Epidermal melanocyte (primary cell): ENCODE measurements around the gene TSPEAR.
"Not testable (repeated sequence)": the region's sequence is repeated elsewhere in the genome, so short reads cannot be mapped to it uniquely, and the experiment has no call there.

ENCODE experiments used
- DNase-seq: peaks from one replicate; pipeline ENCODE4 v3.0.0; 2011; ENCODE audit warnings: low spot score; ENCODE audit not compliant: insufficient read length

TSPEAR gene

DNA sequence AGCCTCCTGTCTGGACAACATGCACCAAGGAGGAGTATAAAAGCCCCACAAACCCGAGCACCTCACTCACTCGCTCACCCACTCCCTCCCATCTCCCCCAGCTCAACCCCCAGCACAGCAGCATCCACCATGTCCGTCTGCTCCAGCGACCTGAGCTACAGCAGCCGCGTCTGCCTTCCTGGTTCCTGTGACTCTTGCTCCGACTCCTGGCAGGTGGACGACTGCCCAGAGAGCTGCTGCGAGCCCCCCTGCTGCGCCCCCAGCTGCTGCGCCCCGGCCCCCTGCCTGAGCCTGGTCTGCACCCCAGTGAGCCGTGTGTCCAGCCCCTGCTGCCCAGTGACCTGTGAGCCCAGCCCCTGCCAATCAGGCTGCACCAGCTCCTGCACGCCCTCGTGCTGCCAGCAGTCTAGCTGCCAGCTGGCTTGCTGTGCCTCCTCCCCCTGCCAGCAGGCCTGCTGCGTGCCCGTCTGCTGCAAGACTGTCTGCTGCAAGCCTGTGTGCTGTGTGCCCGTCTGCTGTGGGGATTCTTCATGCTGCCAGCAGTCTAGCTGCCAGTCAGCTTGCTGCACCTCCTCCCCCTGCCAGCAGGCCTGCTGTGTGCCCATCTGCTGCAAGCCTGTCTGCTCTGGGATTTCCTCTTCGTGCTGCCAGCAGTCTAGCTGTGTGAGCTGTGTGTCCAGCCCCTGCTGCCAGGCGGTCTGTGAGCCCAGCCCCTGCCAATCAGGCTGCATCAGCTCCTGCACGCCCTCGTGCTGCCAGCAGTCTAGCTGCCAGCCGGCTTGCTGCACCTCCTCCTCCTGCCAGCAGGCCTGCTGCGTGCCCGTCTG is 137.5 kb downstream of the TSPEAR start, which contains the start of gene KRTAP10-4:
KRTAP10-4 (plus strand) TSS at position 100 of the 827 bp plus-strand sequence; CDS start at position 130, 30 bp downstream.
- DNase-seq = not testable (repeated sequence)

- DNase-seq = no peak
Measured at GRCh38 chr21:44572959-44573583, 138.3 kb downstream of the TSPEAR start.

DNA sequence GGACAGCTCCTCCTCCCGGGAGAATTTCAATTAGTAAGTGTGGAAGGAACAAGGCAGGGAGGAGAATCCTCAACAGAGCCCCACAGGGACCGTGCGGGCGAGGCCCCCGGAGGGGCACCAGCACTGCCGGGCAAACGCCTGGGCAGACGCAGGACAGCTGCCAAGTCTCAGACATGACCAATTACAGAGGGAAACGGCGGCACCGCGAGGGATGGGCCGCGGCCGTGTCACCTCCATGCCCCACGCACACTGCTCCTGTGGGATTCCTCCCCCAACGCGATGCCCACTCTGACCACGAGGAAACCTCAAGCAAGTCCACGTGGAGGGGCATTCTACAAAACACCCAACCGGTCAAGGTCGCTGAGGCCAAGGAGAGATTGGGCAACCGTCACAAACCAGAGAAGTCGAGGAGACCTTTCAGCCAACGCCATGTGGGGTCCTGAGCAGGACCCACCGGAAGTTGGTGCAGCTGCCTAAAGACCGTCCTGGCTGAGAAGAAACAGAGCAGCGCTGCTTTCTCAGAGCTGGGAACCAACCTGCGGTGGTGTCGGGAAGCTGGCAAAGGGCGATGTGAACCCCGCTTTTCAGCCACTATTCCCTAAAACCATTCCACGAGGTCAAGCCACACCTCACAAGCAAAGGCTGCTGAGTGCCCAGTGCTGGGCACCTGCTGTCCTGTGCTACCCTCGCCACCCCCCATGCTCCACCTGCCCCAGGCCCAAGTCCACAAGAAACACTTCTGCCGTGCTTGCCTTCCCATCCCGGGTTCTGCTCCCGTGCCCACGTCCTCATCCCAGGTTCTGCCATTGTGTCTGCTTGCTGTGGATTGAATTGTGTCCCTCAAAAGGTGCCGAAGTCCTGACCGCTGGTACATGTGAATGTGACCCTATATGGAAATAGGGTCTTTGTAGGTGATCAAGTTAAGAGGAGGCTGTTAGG is 139.3 kb downstream of the TSPEAR start:
- DNase-seq = no peak

- DNase-seq = no peak
Measured at GRCh38 chr21:44571296-44571695, 140.1 kb downstream of the TSPEAR start.

DNA sequence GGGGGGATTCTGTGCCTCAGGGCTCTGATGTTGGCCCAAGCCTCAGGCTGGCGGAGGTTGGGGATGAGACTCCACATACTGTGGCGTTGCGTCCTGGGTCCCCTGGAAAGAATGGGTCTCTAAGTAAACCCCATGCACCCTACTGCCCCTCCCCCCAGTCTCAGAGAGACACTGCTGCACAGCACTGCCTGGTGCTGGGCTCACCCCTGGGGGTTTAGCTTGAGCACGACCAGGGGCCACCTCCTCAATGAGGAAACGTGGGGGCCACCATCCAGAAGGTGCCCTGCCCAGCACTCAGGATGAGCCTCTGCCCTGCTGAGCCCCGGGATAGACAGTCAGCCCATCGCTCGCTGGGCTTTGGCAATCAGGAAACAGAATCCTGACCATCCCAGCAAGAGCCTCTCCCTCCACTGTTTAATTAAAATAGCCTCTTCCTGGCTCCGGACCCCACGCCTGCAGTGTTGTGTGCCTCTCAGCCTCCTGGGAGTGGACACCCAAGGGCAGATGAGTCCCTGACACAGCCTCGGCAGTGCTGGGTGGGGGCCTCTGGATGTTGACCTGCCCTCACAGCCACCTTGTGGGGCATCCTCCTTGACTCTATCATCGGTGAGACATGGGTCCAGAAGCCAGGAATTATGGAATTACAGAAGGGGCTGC is 141.4 kb downstream of the TSPEAR start:
- DNase-seq = no peak

- no peak for DNase-seq
Measured at GRCh38 chr21:44568667-44569556, 142.5 kb downstream of the TSPEAR start.

GRCh38 chr21:44568261-44568660 is 143.1 kb downstream of the TSPEAR start:
- no peak for DNase-seq

GRCh38 chr21:44567481-44568171 is 143.7 kb downstream of the TSPEAR start:
- no peak for DNase-seq

DNA sequence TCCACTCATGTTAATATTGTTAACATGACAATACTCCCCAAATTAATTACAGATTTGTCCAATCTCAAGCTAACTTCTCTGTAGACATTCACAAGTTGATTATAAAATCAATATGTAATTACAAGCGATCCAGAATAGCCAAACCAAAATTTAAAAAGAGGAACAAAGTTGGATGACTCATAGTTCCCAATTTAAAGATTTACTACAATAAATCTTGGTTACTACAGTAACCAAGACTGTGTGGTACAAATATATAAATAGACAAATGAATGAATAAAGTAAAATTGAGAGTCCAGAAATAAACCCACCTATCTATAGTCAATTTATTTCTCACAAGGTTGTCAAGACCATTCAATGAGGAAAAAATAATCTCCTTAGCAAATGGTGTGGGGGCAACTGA is 145.0 kb downstream of the TSPEAR start:
- no peak for DNase-seq

- no peak for DNase-seq
Measured at GRCh38 chr21:44564886-44565598, 146.3 kb downstream of the TSPEAR start.

GRCh38 chr21:44564099-44564498 is 147.3 kb downstream of the TSPEAR start:
- no peak for DNase-seq

DNA sequence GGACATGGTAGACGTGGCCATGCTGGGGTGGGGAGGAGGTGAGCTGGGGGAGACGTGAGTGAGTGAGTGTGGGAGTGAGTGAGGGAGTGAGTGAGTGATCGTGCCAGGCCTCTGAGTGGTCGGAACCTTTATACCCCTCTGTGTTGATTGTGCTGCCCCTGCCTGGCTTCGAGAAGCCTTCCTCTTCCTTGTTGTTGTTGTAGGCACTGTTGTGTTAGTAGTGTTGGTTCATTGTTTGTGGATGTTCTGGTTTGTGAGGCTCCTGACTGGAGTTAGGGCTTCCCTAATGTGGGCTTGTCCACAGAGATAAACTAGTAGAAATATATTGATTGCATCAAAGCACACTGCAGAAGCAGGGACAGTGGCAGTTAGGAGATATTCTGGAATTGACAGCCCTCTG is 152.7 kb downstream of the TSPEAR start, which contains the start of gene KRTAP10-3:
KRTAP10-3 (minus strand) TSS at position 101 of the 400 bp plus-strand sequence; CDS start at position 21, 80 bp downstream.
- no peak for DNase-seq

DNA sequence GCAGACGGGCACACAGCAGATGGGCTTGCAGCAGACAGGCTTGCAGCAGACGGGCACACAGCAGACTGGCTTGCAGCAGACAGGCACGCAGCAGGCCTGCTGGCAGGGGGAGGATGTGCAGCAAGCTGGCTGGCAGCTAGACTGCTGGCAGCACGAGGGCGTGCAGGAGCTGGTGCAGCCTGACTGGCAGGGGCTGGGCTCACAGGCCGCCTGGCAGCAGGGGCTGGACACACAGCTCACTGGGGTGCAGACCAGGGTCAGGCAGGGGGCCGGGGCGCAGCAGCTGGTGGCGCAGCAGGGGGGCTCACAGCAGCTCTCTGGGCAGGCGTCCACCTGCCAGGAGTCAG is 153.1 kb downstream of the TSPEAR start:
- not testable (repeated sequence) for DNase-seq

DNA sequence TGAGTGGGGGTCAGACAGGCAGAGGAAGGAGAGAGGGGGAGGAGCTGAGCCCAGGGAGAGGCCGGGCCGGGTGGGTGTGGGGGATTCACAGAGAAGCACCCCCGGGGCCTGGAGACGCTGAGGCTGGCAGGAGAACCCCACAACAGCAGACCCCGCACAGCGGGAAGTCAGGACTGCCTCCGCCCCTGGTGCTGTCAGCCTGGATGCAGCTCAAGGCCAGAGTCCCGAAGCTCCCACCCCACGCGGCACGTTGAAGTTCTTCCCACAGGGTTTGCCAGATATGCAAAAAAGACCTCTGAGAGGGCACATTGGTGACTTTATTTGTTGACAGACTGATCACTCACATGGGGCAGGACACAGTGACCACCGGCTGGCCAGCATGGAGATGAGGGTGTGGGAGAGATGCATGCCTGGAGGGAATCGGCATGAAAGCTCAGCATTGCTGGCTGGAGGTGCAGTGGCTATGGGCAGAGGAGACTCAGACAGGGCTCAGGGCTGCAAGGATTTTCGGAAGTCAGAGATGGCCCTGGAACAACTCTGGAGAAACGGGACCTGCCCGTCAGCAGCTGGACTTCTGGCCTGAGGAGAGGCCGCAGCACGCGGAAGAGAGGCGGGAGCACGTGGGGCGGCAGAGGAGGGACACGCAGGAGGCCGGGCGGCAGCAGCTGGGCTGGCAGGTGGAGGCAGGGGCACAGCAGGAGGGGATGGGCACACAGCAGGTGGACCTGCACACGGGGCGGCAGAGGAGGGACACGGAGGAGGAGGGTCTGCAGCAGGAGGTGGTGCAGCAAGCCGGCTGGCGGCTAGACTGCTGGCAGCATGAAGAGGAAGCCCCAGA is 153.7 kb downstream of the TSPEAR start:
- DNase-seq = no peak

GRCh38 chr21:44556879-44557278 is 154.5 kb downstream of the TSPEAR start:
- no peak for DNase-seq

DNA sequence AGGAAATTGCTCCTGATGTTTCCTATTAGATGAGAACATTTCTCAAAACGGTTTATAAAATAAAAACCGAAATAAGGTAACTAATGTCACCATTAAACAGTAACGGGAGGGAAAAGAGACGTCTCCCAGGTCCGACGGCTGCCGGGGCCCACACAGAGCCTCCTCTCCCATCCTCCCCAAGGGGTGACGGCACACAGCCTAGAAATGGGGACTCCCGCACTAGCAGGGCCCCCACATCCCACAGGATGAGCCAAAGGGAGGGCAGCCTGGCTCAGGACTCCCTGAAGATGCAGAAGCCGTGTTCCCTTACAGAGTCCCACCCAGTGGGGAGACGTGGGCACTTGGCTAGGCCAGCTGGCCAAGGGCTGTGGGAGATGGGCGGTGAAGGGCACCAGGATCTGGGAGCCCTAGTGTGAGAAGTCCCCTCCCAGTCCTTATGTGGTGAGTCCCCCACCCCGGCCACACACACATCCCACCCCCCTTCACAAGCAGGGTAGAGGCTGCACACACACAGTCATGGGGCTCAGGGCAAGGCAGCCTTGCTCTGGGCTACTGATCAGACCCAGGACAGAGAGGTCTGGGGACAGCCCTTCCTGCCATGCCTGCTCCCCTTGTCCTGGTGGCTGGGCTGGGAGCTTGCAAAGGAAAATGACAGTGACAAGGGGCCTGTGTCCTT is 156.0 kb downstream of the TSPEAR start:
- DNase-seq = no peak

DNA sequence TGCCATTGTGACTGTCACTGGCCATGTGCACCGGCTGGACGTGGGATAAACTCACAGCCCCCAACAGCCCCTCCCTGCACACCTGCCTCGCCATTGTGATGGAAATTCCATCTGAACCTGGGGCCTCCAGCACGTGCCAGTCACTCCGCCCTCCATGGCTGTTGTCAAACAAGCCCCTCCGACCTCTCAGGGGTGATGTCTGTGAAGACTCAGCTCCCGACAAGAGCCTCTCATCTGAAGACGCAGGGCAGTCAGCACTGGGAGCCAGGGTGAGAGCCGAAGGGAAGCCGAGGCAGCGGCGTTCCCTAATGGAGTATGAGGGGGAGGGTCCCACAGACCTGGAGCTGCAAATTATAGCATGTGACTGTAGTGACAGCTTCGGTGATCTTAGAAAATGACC is 158.7 kb downstream of the TSPEAR start:
- DNase-seq = no peak
